Astrocyte (in vitro differentiated cells and primary cell): ENCODE data around the gene RBBP8NL. TPM values are rescaled to one million over a fixed set of nuclear protein-coding genes. Genes with fewer than 3 reads are reported as not detected.

Source experiments
- DNase-seq: peaks from one replicate; pipeline ENCODE4 v3.0.0-alpha.2; 2010; ENCODE audit warnings: low read depth
- FAIRE-seq: peaks from 2 replicates; lab custom pipeline; 2011; peaks lifted over from hg19 to GRCh38; lab: Jason Lieb, UNC
- H2AFZ ChIP-seq: 2 replicates; pipeline ENCODE4 v1.6.0; 2012; ENCODE audit warnings: low read depth, low read length, inconsistent platforms
- H3K27ac ChIP-seq: 2 replicates; pipeline ENCODE4 v1.5.1; 2011; ENCODE audit warnings: low read depth, low read length, inconsistent platforms
- H3K27me3 ChIP-seq: 2 replicates; pipeline ENCODE4 v1.6.0; 2011; ENCODE audit warnings: low read length, inconsistent platforms; ENCODE audit not compliant: insufficient read depth
- H3K36me3 ChIP-seq: 2 replicates; pipeline ENCODE4 v1.5.1; 2011; ENCODE audit warnings: low read length, inconsistent platforms; ENCODE audit not compliant: insufficient read depth
- H3K4me1 ChIP-seq: 2 replicates; pipeline ENCODE4 v1.5.1; 2011; ENCODE audit warnings: low read length, inconsistent platforms; ENCODE audit not compliant: insufficient read depth
- H3K4me2 ChIP-seq: 2 replicates; pipeline ENCODE4 v1.6.0; 2012; ENCODE audit warnings: low read length, inconsistent platforms
- H3K4me3 ChIP-seq: 2 replicates; pipeline ENCODE4 v1.5.1; 2011; ENCODE audit warnings: low read depth, mild to moderate bottlenecking, low read length, inconsistent platforms; ENCODE audit not compliant: insufficient read depth
- H3K79me2 ChIP-seq: 2 replicates; pipeline ENCODE4 v1.6.0; 2012; ENCODE audit warnings: mild to moderate bottlenecking, low read length, inconsistent platforms; ENCODE audit not compliant: insufficient read depth
- H3K9ac ChIP-seq: 2 replicates; pipeline ENCODE4 v1.6.0; 2012; ENCODE audit warnings: mild to moderate bottlenecking, low read length, inconsistent platforms
- H3K9me3 ChIP-seq: 2 replicates; pipeline ENCODE4 v1.5.1; 2012; ENCODE audit warnings: low read depth, mild to moderate bottlenecking, low read length, inconsistent platforms; ENCODE audit not compliant: insufficient read depth
- H4K20me1 ChIP-seq: 2 replicates; pipeline ENCODE4 v1.6.0; 2012; ENCODE audit warnings: low read length, inconsistent platforms; ENCODE audit not compliant: insufficient read depth
- H3K27ac Mint-ChIP-seq: one replicate; pipeline ENCODE4 v1.8.0; 2021; ENCODE audit warnings: mild to moderate bottlenecking, mixed read lengths; ENCODE audit not compliant: unreplicated experiment
- H3K27me3 Mint-ChIP-seq: one replicate; pipeline ENCODE4 v1.8.0; 2021; ENCODE audit warnings: low read depth, mixed read lengths; ENCODE audit not compliant: unreplicated experiment
- H3K36me3 Mint-ChIP-seq: one replicate; pipeline ENCODE4 v1.8.0; 2021; ENCODE audit warnings: low read depth, mixed read lengths; ENCODE audit not compliant: unreplicated experiment
- H3K4me1 Mint-ChIP-seq: one replicate; pipeline ENCODE4 v1.8.0; 2021; ENCODE audit warnings: low read depth, mixed read lengths; ENCODE audit not compliant: unreplicated experiment
- H3K4me3 Mint-ChIP-seq: one replicate; pipeline ENCODE4 v1.8.0; 2021; ENCODE audit warnings: mild to moderate bottlenecking, moderate library complexity, mixed read lengths; ENCODE audit not compliant: unreplicated experiment
- H3K9me3 Mint-ChIP-seq: one replicate; pipeline ENCODE4 v1.8.0; 2021; ENCODE audit warnings: mild to moderate bottlenecking, mixed read lengths; ENCODE audit not compliant: unreplicated experiment
- CTCF ChIP-seq: IDR thresholded peaks from 2 replicates; pipeline ENCODE4 v1.5.1; 2011; ENCODE audit warnings: low read depth, mild to moderate bottlenecking, inconsistent platforms, low read length, moderate library complexity; ENCODE audit not compliant: insufficient read depth
- EZH2 ChIP-seq: IDR thresholded peaks from 2 replicates; pipeline ENCODE4 v1.6.1; 2012; ENCODE audit warnings: mild to moderate bottlenecking, low read length, inconsistent platforms; ENCODE audit not compliant: insufficient read depth
- total RNA-seq: library from RNA; stranded (reverse); gene quantifications from 2 replicates; pipeline ENCODE4 v1.2.1, GENCODE V29; 2021

The RBBP8NL gene
- total RNA-seq, 1 donor from 2014 or later, result 0.14 TPM

GRCh38 chr20:62391165-62392076, 35.9 kb downstream of the RBBP8NL start:
- Histone ChIP-seq H3K9ac (no peak overlapping the region), H3K36me3 (peaks cover 17% of the 10 kb centered on the region), H2AFZ (no peak overlapping the region), H3K27me3 (no peaks in the 10 kb centered on the region), H4K20me1 (peaks cover 40% of the 10 kb centered on the region), H3K4me3 (no peak overlapping the region), H3K79me2 (peaks cover 33% of the 10 kb centered on the region), H3K27ac (no peak overlapping the region), H3K4me1 (peaks cover 12% of the 10 kb centered on the region), H3K4me2 (no peak overlapping the region), H3K9me3 (no peaks in the 10 kb centered on the region)
- FAIRE-seq (no peak), DNase-seq (no peak)
- no peak overlapping the region for H3K4me3 Mint-ChIP-seq
- H3K27ac Mint-ChIP-seq, result peak overlapping the region; percentile 41
- no peaks in the 10 kb centered on the region for H3K27me3 Mint-ChIP-seq
- peaks cover 10% of the 10 kb centered on the region for H3K4me1 Mint-ChIP-seq
- TF ChIP-seq EZH2 (no peak), CTCF (no peak)
- H3K36me3 Mint-ChIP-seq, result peaks cover 4% of the 10 kb centered on the region
- H3K9me3 Mint-ChIP-seq, result no peaks in the 10 kb centered on the region

- H3K4me3 ChIP-seq, result no peak overlapping the region
- no peak overlapping the region for H3K4me2 ChIP-seq
- no peak overlapping the region for H3K9ac ChIP-seq
- Mint-ChIP-seq H3K27ac (peak overlapping the region; percentile 50), H3K36me3 (peaks cover 4% of the 10 kb centered on the region), H3K4me1 (peaks cover 11% of the 10 kb centered on the region), H3K4me3 (no peak overlapping the region), H3K27me3 (no peaks in the 10 kb centered on the region), H3K9me3 (no peaks in the 10 kb centered on the region)
- no peaks in the 10 kb centered on the region for H3K27me3 ChIP-seq
- H3K4me1 ChIP-seq, result peaks cover 13% of the 10 kb centered on the region
- no peak for TF ChIP-seq CTCF
- no peak for TF ChIP-seq EZH2
- no peak overlapping the region for H2AFZ ChIP-seq
- no peaks in the 10 kb centered on the region for H3K9me3 ChIP-seq
- DNase-seq (no peak), FAIRE-seq (no peak)
- H4K20me1 ChIP-seq, result peaks cover 40% of the 10 kb centered on the region
- H3K79me2 ChIP-seq, result peaks cover 42% of the 10 kb centered on the region
- H3K27ac ChIP-seq, result no peak overlapping the region
- H3K36me3 ChIP-seq, result peaks cover 17% of the 10 kb centered on the region
Measured at GRCh38 chr20:62390317-62391164, 36.8 kb downstream of the RBBP8NL start.
